Measurements from ENCODE around the gene AP3B1.

Gene AP3B1

DNA sequence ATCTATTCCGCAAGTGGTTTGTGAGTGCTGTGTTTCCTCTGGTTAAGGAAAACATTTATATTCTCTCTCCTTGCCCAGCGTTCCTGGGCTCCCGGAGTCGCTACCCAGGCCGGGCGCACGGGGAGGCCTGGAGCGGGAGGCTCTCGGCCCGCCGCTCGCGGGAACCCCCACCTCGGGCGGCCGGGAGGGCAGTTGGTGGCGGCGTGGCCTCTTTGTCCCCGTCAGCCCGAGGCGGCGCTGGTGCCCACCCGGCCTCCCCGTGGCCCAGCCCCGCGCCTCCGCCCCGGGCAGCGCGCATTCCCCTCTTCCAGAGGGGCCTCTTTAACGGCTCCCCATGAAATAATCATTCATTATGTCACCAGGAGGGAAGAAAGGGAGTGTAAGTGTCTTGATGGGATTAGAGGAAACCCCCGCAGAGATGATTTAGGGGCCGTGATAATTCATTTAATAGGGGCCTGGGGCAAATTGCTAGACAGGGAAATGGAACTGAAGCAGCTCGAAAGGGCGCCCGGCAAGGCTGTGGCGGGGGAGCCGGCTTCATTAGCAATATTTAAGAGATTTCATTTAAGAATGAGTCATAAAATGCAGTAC, 336.5 kb downstream of the AP3B1 start:
- no peak for DNase-seq

- DNase-seq: no peak
Measured at GRCh38 chr5:77957516-77957915, 337.0 kb downstream of the AP3B1 start.

DNA sequence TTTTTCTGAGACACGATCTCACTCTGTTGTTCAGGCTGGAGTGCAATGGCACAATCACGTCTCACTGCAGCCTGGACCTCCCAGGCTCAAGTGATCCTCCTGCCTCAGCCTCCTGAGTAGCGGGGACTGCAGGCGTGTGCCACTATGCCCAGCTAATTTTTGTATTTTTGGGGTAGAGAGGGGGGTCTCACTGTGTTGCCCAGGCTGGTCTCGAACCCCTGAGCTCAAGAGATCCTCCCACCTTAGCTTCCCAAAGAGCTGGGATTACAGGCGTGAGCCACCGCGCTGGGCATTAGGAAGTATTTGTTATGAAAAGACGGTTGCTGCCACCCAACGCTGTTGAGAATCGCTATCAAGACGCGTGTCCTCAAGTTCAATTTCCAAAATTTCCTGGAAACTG, 337.4 kb downstream of the AP3B1 start:
- DNase-seq: no peak

GRCh38 chr5:77955577-77955976, 338.9 kb downstream of the AP3B1 start:
- DNase-seq: no peak

DNA sequence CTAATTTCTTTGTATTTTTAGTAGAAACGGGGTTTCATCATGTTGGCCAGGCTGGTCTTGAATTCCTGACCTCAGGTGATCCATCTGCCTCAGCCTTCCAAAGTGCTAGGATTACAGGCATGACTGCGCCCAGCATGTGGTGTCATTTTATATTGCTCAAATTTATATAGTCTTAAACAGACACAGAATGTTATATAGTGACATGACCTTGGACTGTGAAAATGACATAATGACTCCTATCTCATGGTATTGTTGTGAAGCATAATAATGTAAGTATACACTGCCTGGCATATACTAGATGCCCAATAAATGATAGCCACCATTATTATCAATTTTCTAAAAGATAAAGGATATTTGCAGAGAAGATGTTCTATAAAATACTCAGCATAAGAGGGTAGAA, 341.1 kb downstream of the AP3B1 start:
- DNase-seq: no peak

DNA sequence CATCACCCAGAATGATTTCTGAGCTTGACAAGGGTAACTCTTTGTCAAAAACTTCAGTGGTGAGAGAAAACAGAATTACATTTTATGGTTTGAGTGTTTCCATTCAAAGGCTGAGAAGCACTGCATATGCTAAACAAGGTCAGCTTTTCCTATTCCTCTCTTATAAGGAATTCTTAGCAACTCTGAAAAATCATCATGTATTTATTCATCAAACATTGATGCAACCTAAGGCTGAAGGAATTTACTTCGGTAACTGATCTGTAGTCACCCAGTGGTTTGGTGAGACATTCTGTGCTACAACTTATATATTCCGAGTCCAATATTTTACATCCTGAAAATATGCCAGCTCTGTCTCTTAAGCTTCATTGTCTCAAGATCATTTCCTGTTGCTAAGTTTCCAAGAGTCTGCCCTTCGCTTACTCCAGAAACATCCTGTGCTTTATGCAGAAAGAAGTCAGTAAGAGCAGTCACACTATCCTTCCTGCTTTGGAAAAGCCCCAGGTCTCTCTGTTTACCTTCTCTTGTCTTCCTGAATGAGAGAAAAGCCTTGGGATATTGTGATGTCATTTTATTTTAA, 341.8 kb downstream of the AP3B1 start:
- DNase-seq: no peak
